ENCODE data around the gene STIM1. TPM values are rescaled to one million over a fixed set of nuclear protein-coding genes. Genes with fewer than 3 reads are reported as not detected.

STIM1 gene
- total and polyA plus RNA-seq, 10 of the 15 experiments (the other 5 are each of a cell fraction or from before 2014, with no cell fraction given) = 8.6 to 57.7 (median 29.3) TPM

- H3K27ac ChIP-seq (ENCODE audit: control insufficient read depth, insufficient read depth) = no peak overlapping the region
- ChIA-PET SMC1A (ENCODE audit: uncharacterized antibody, unreplicated experiment) (interaction anchor here (0.8 to 21.1 kb wide), 9 partner anchors 9 to 228 kb away, joined by 3 to 805 read pairs (median 4); partner anchors contain the start of genes RHOG and STIM1), POLR2A (no interaction called here), RAD21 (ENCODE audit: unreplicated experiment) (interaction anchor here (2.2 to 20.6 kb wide), 2 partner anchors 213 to 225 kb away, joined by 6 to 605 read pairs; partner anchors contain the start of genes RHOG and STIM1), CTCF (interaction anchor here (0.6 to 13.4 kb wide), 5 partner anchors 9 to 218 kb away, joined by 3 to 979 read pairs (median 3); partner anchors contain the start of genes RHOG and STIM1)
- no peaks in the 10 kb centered on the region for H3K79me2 ChIP-seq (ENCODE audit: control insufficient read depth, insufficient read depth, low read length)
- peaks cover 4 to 6% of the 10 kb centered on the region in 2 experiments; a peak in 2 of 4 replicates for H3K36me3 ChIP-seq (ENCODE audit: control insufficient read depth in 2 of 2, insufficient read depth in 2 of 2, low read length in 1 of 2)
- BruUV-seq (replicated peaks) = no TSS peak
- no peak overlapping the region for H3K9ac ChIP-seq (ENCODE audit: control insufficient read depth, insufficient read depth, low read length)
- H3K9me3 ChIP-seq (replicated peaks; ENCODE audit: control insufficient read depth, insufficient read depth, low read length) = no peaks in the 10 kb centered on the region
- in situ Hi-C loops (cut with MboI) (loop anchor here (5.0 kb wide), 1 partner anchor 220 kb away; no protein-coding TSS in a partner anchor), intact Hi-C loops (cut with micrococcal nuclease; ENCODE audit: unreplicated experiment) (no loop called here)
- H2AFZ ChIP-seq (ENCODE audit: control insufficient read depth, low read depth, low read length) = no peak overlapping the region
- FAIRE-seq = no peak
- TF ChIP-seq ATF2 (IDR thresholded peaks at IDR 0.05; ENCODE audit: low read length) (no peak), PBX3 (IDR thresholded peaks at IDR 0.05; ENCODE audit: insufficient replicate concordance, low read depth, low read length) (no peak), SUZ12 (IDR thresholded peaks at IDR 0.05; ENCODE audit: unreplicated experiment) (no peak), PKNOX1 (IDR thresholded peaks at IDR 0.05) (peak; percentile 51; the same call in 1 of the 2 replicates), RUNX3 (IDR thresholded peaks at IDR 0.05; ENCODE audit: low read length) (peak; percentile 12; the same call in 1 of the 2 replicates), SPI1 (IDR thresholded peaks at IDR 0.05; ENCODE audit: borderline replicate concordance, insufficient read depth, low read depth, low read length) (peak; percentile 46; the same call in 1 of the 2 replicates), MEF2B (IDR thresholded peaks at IDR 0.05; ENCODE audit: partially characterized antibody, poor library complexity, severe bottlenecking) (no peak)
- no peaks in the 10 kb centered on the region for H4K20me1 ChIP-seq (ENCODE audit: control insufficient read depth, insufficient read depth)
- no peak for DNase-seq (ENCODE audit: low read depth, low spot score)
- no peaks in the 10 kb centered on the region for H3K27me3 ChIP-seq (replicated peaks in 1 of 2; ENCODE audit: control insufficient read depth in 2 of 2, insufficient read depth in 2 of 2, low read length in 1 of 2)
- peaks cover 6% of the 10 kb centered on the region; the same call in 1 of the 2 replicates for H3K4me1 ChIP-seq (ENCODE audit: control insufficient read depth, insufficient read depth, low read length)
- no peak overlapping the region for H3K4me3 ChIP-seq
- 0 out of 2 replicates have a peak overlapping the region, but pooled peaks have one; percentile 26 for H3K4me2 ChIP-seq (ENCODE audit: control insufficient read depth, insufficient read depth)
- ATAC-seq = no peak
- 79% methylated on average over 5 of the region's 5 CpGs for WGBS (ENCODE audit: insufficient coverage, insufficient replicate concordance, low lambda C conversion rate, missing lambda C conversion rate)
Observed at GRCh38 chr11:4066910-4067309, 211.4 kb downstream of the STIM1 start.

Data from GM12878 (cell line).